Tracheal epithelial cell (primary cell): ENCODE results near the gene MOCS3. TPM values are rescaled to one million over a fixed set of nuclear protein-coding genes. Genes with fewer than 3 reads are reported as not detected.

Experiments
- total RNA-seq: library from RNA; depleted of rRNA; stranded (reverse); fragments of >200 nt; gene quantifications from 2 replicates; pipeline ENCODE4 v1.2.1, GENCODE V29; 2014

MOCS3 gene
- 9.8 and 10.6 TPM in 2 replicates for total RNA-seq

GRCh38 chr20:50958615-50959542 is at the start of gene MOCS3:
TSS of gene MOCS3 (plus strand) at chr20:50958818. CDS start at chr20:50958843, 25 bp downstream.

GRCh38 chr20:50931306-50932015 is 27.2 kb upstream of the MOCS3 start, which contains the start of gene ADNP:
TSS of gene ADNP (minus strand) at chr20:50931437. CDS start at chr20:50903996, 27,441 bp downstream.

GRCh38 chr20:50957798-50958614 is 612 bp upstream of the MOCS3 start, which contains the start of gene DPM1:
TSS of gene DPM1 (minus strand) at chr20:50958532. CDS start at chr20:50958523, 9 bp downstream.

Other genes with a start within 250 kb of the MOCS3 start
- 10.7 and 19.0 TPM in 2 replicates for gene PARD6B, start 227.2 kb upstream of the MOCS3 start, total RNA-seq
- gene BCAS4, start 163.8 kb upstream of the MOCS3 start, total RNA-seq: 11.1 and 14.9 TPM in 2 replicates
- gene ADNP, start 27.4 kb upstream of the MOCS3 start, total RNA-seq: 22.7 and 37.9 TPM in 2 replicates
- 76.5 and 83.9 TPM in 2 replicates for gene DPM1, start 286 bp upstream of the MOCS3 start, total RNA-seq
- gene KCNG1, start 64.3 kb downstream of the MOCS3 start, total RNA-seq: 108 and 148 TPM in 2 replicates